Kidney epithelial cell (primary cell): Measurements from ENCODE around the gene RNF212. TPM values are rescaled to one million over a fixed set of nuclear protein-coding genes. Genes with fewer than 3 reads are reported as not detected.

Experiments used
- DNase-seq: peaks from one replicate; pipeline ENCODE4 v3.0.0-alpha.2; 2010; ENCODE audit warnings: low read depth
- H3K27me3 ChIP-seq: 2 replicates; pipeline ENCODE4 v1.6.0; 2011; ENCODE audit warnings: low read length; ENCODE audit not compliant: control insufficient read depth, insufficient read depth
- H3K36me3 ChIP-seq: 2 replicates; pipeline ENCODE4 v1.5.1; 2011; ENCODE audit warnings: low read length; ENCODE audit not compliant: control insufficient read depth, insufficient read depth
- H3K4me3 ChIP-seq: 2 replicates; pipeline ENCODE4 v1.5.1; 2011; ENCODE audit warnings: low read depth, mild to moderate bottlenecking, control low read depth, low read length
- total RNA-seq: library from RNA; depleted of rRNA; stranded (reverse); fragments of >200 nt; gene quantifications from 2 replicates; pipeline ENCODE4 v1.2.3, GENCODE V29; 2015
- TF ChIP-seq, protein P1 (sequence below): IDR thresholded peaks from 2 replicates; pipeline ENCODE4 v1.5.1; 2011; ENCODE audit warnings: mild to moderate bottlenecking, moderate library complexity, low read length, control low read depth, inconsistent platforms; ENCODE audit not compliant: insufficient read depth, poor library complexity, severe bottlenecking

Gene RNF212
- total RNA-seq, 1 donor from 2014 or later: 5.2 TPM

DNA sequence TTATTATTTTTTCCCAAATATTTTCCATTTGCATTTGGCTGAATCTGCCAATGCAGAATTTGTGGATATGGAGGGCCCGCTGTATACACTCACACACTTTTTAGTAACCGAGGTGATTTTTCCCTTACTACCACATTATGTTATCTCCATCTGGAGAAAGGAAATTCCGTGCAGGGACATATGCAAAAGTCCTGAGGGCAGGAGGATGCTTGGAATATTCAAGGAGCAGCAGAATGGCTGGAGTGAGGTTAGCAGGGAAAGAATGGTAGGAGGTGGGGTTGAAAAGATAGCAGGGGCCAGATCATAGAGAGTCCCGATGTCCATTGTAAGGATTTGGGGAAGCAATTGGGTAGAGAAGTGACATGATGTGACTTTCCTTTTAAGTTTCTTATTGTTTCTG, 11.5 kb upstream of the RNF212 start:
- Histone ChIP-seq H3K27me3 (no peaks in the 10 kb centered on the region), H3K36me3 (no peaks in the 10 kb centered on the region), H3K4me3 (no peak overlapping the region)
- no peak for DNase-seq
- TF ChIP-seq, protein P1, sequence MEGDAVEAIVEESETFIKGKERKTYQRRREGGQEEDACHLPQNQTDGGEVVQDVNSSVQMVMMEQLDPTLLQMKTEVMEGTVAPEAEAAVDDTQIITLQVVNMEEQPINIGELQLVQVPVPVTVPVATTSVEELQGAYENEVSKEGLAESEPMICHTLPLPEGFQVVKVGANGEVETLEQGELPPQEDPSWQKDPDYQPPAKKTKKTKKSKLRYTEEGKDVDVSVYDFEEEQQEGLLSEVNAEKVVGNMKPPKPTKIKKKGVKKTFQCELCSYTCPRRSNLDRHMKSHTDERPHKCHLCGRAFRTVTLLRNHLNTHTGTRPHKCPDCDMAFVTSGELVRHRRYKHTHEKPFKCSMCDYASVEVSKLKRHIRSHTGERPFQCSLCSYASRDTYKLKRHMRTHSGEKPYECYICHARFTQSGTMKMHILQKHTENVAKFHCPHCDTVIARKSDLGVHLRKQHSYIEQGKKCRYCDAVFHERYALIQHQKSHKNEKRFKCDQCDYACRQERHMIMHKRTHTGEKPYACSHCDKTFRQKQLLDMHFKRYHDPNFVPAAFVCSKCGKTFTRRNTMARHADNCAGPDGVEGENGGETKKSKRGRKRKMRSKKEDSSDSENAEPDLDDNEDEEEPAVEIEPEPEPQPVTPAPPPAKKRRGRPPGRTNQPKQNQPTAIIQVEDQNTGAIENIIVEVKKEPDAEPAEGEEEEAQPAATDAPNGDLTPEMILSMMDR: no peak

DNA sequence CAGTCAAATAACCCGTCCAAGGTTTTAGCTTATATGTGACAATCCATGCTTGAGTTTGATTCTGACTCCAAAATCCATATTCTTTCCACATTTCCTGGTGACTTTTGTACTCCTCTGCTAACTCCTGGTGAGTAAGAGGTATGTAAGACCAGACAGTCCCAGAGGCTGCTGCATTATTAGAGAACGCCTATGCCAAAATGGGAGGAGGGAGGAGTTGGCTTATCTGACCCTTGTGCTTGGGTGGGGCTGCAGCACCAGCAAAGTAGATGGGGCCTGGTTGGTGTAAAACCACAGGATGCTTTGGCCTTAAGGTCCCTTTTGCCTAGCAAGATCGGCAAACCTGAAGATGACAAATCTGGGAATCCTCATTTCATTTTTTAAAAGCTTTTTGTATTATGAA, 9.1 kb upstream of the RNF212 start:
- no peak for DNase-seq
- Histone ChIP-seq H3K27me3 (no peaks in the 10 kb centered on the region), H3K36me3 (no peaks in the 10 kb centered on the region), H3K4me3 (no peak overlapping the region)
- TF ChIP-seq, protein P1: no peak

DNA sequence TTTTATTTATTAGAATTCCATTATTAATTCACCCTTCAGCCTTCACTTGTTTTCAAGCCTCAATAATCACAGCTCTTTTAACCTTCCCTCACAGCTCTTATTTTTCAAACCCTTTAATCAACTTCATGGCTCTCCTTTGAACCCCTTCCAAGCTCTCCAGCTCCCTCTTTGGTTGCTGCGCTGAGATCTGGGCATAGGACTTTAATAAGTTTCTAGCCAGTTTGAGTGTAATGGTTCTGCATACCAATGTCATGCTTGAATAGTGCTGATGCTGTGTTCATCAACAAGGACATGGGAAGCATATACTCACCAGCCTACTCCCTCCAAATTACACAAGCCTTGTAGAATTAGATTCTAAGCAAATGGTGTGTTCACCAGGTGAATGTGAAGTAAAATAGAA, 3.5 kb upstream of the RNF212 start:
- Histone ChIP-seq H3K36me3 (no peaks in the 10 kb centered on the region), H3K4me3 (no peak overlapping the region), H3K27me3 (peaks cover 6% of the 10 kb centered on the region)
- TF ChIP-seq, protein P1: peak; percentile 50
- DNase-seq: peak; percentile 35

DNA sequence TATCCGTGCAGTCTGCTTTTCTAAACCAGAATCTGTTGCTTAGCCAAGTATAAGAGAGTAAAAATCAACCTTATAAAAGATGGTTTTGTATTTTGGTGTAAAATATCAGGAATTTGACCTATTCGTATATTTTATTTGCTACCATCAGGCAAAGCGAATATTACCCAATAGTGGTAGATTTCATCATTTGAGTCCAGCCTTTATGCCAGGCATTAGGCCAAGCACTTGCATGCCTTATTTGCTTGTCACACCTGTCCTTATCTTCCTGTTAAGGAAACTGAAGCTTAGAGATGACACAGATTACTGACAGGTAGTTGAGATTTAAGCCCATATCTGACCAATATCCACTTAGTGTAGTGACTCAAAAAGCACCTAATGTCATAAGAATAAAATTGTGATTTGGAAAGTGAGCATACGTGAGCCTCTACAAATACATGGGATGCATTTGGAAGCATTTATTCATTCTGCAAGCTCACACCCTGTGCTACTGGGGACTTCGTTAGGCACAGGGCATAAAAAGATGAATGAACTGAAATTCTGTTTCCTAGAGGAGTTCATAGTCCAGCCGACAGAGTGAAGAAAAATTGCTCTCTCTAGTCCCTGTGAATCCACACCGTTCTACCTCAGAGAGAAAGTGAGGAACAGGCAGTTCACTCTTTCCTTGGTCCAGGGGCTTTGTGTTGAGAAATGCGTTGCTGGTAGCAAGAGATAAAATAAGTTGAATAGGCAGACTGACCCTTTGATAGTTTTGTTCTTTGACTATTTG, 2.3 kb upstream of the RNF212 start:
- H3K4me3 ChIP-seq: no peak overlapping the region
- peaks cover 6% of the 10 kb centered on the region for H3K27me3 ChIP-seq
- no peaks in the 10 kb centered on the region for H3K36me3 ChIP-seq
- TF ChIP-seq, protein P1: no peak
- no peak for DNase-seq

DNA sequence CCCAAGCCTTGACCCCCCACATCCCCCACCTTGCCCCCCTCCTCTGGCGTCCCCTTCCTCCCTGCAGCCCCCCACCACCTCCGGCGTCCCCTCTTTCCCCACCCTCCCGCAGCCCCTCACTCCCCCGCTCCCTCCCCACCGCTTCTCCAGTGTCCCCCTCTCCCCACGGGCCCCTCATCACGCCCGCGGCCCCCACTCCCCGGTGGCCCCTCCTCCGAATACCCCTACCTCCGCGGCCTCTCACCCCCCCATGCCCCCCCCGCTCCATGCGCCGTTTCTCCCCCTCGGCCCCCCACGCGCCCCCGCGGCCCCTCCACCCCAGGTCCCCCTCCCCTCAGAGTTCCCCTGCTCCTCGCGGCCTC, 562 bp downstream of the RNF212 start:
- no peak for DNase-seq
- no peaks in the 10 kb centered on the region for H3K36me3 ChIP-seq
- no peak overlapping the region for H3K4me3 ChIP-seq
- H3K27me3 ChIP-seq: peaks cover 6% of the 10 kb centered on the region
- TF ChIP-seq, protein P1: no peak

- H3K36me3 ChIP-seq: no peaks in the 10 kb centered on the region
- no peak overlapping the region for H3K4me3 ChIP-seq
- H3K27me3 ChIP-seq: peaks cover 6% of the 10 kb centered on the region
- TF ChIP-seq, protein P1: no peak
- DNase-seq: no peak
These were observed 1.1 kb downstream of the RNF212 start for GRCh38 chr4:1112174-1112820.
